ENCODE data around the gene XKR8. TPM values are rescaled to one million over a fixed set of nuclear protein-coding genes. Genes with fewer than 3 reads are reported as not detected.

Gene XKR8
- total RNA-seq = 1 to 10 TPM; 8.3 to 8.8 TPM
- 10 to 100 TPM in 2 of 3 donors, 1 to 10 TPM in 1; 7.2 to 14.4 (median 13.2) TPM for polyA plus RNA-seq
- 3.4 to 23.5 (median 9.7) reads per million in 6 experiments for total RNA-seq

- DNase-seq (peak; percentile 73 to 88 (median 82)), ATAC-seq (peak; percentile 98)
- no peaks in the 10 kb centered on the region for H3K9me3 Mint-ChIP-seq
- peaks cover 0 to 23% (median 0%) of the 10 kb centered on the region in 3 donors for H3K36me3 Mint-ChIP-seq
- peak within 1 kb of the TSS; percentile 84 to 96 (median 93) for H3K27ac Mint-ChIP-seq
- POLR2A ChIA-PET = interaction anchor here (0.6 to 4.0 kb wide), 16 partner anchors 8 to 290 kb away, joined by 3 to 20 read pairs (median 4); partner anchors contain the start of genes EYA3, FAM76A, PPP1R8 and THEMIS2
- H3K4me1 Mint-ChIP-seq = peaks cover 13 to 39% (median 21%) of the 10 kb centered on the region in 4 donors
- H3K4me3 Mint-ChIP-seq = peak within 1 kb of the TSS; percentile 79 to 90 (median 87)
- peaks cover 0 to 4% (median 0%) of the 10 kb centered on the region in 5 donors for H3K27me3 Mint-ChIP-seq
Measured at GRCh38 chr1:27959792-27960603, at the start of gene XKR8. XKR8 (plus strand) TSS chr1:27959973; CDS start chr1:27960070, 97 bp downstream.

- peaks cover 8 to 30% (median 22%) of the 10 kb centered on the region in 4 donors for H3K4me1 Mint-ChIP-seq
- H3K27me3 Mint-ChIP-seq = peaks cover 0 to under 1% (median 0%) of the 10 kb centered on the region in 5 donors
- H3K36me3 Mint-ChIP-seq = peaks cover 3 to 52% (median 5%) of the 10 kb centered on the region in 3 donors
- H3K9me3 Mint-ChIP-seq = peaks cover 0 to 5% (median 0%) of the 10 kb centered on the region in 9 donors
- H3K4me3 Mint-ChIP-seq = peak overlapping the region in 8 of 10 donors; percentile 4 to 63 (median 46)
- POLR2A ChIA-PET = interaction anchor here (0.9 to 1.4 kb wide), 2 partner anchors 35 to 176 kb away, joined by 3 to 5 read pairs; partner anchors contain the start of gene EYA3
- peak overlapping the region in 8 of 10 donors; percentile 18 to 85 (median 54) for H3K27ac Mint-ChIP-seq
- ATAC-seq (no peak), DNase-seq (no peak)
Measured at GRCh38 chr1:27912429-27912828, 47.3 kb upstream of the XKR8 start.

- ATAC-seq (no peak), DNase-seq (peak in 1 of 10 donors; percentile 17)
- H3K27me3 Mint-ChIP-seq = peaks cover 0 to 3% (median 0%) of the 10 kb centered on the region in 5 donors
- peaks cover 5 to 29% (median 21%) of the 10 kb centered on the region in 4 donors for H3K4me1 Mint-ChIP-seq
- peaks cover 0 to 5% (median 0%) of the 10 kb centered on the region in 9 donors for H3K9me3 Mint-ChIP-seq
- H3K27ac Mint-ChIP-seq = peak overlapping the region; percentile 95 to 99 (median 98)
- H3K4me3 Mint-ChIP-seq = peak overlapping the region; percentile 96 to 100 (median 99)
- POLR2A ChIA-PET = interaction anchor here (0.6 to 1.0 kb wide), 3 partner anchors 28 to 223 kb away, joined by 3 to 6 read pairs (median 3); no protein-coding TSS in a partner anchor
- H3K36me3 Mint-ChIP-seq = peaks cover 3 to 27% (median 5%) of the 10 kb centered on the region in 3 donors
Measured at GRCh38 chr1:27915082-27915575, 44.6 kb upstream of the XKR8 start.

GRCh38 chr1:27922272-27922671 is 37.5 kb upstream of the XKR8 start:
- H3K4me3 Mint-ChIP-seq = no peak overlapping the region
- DNase-seq (no peak), ATAC-seq (no peak)
- POLR2A ChIA-PET = no interaction called here
- H3K9me3 Mint-ChIP-seq = no peaks in the 10 kb centered on the region
- H3K27me3 Mint-ChIP-seq = peaks cover 0 to 3% (median 0%) of the 10 kb centered on the region in 5 donors
- no peaks in the 10 kb centered on the region for H3K4me1 Mint-ChIP-seq
- no peaks in the 10 kb centered on the region for H3K36me3 Mint-ChIP-seq
- no peak overlapping the region for H3K27ac Mint-ChIP-seq

- no peak for ATAC-seq
- no peak overlapping the region for H3K27ac Mint-ChIP-seq
Measured at GRCh38 chr1:27928216-27928954, 31.4 kb upstream of the XKR8 start.

GRCh38 chr1:27931184-27931583 is 28.6 kb upstream of the XKR8 start:
- no peaks in the 10 kb centered on the region for H3K9me3 Mint-ChIP-seq
- peaks cover 9 to 21% (median 11%) of the 10 kb centered on the region in 4 donors for H3K4me1 Mint-ChIP-seq
- no peaks in the 10 kb centered on the region for H3K36me3 Mint-ChIP-seq
- POLR2A ChIA-PET = no interaction called here
- H3K27ac Mint-ChIP-seq = no peak overlapping the region
- ATAC-seq (no peak), DNase-seq (no peak)
- no peak overlapping the region for H3K4me3 Mint-ChIP-seq
- H3K27me3 Mint-ChIP-seq = peaks cover 4 to 29% (median 12%) of the 10 kb centered on the region in 5 donors

More at GRCh38 chr1:27928216-27928954, 31.4 kb upstream of the XKR8 start:
- H3K27me3 Mint-ChIP-seq = peaks cover 0 to 15% (median 0%) of the 10 kb centered on the region in 5 donors
- H3K4me3 Mint-ChIP-seq = no peak overlapping the region
- H3K4me1 Mint-ChIP-seq = peaks cover 0 to 5% (median 1%) of the 10 kb centered on the region in 4 donors
- no peaks in the 10 kb centered on the region for H3K36me3 Mint-ChIP-seq
- DNase-seq = no peak
- no peaks in the 10 kb centered on the region for H3K9me3 Mint-ChIP-seq
- POLR2A ChIA-PET = no interaction called here

- POLR2A ChIA-PET = interaction anchor here (0.6 kb wide), 1 partner anchor 32 kb away, joined by 3 read pairs; no protein-coding TSS in a partner anchor
- no peak for DNase-seq
- Mint-ChIP-seq H3K27me3 (peaks cover 4 to 29% (median 12%) of the 10 kb centered on the region in 5 donors), H3K4me1 (peaks cover 9 to 21% (median 11%) of the 10 kb centered on the region in 4 donors), H3K27ac (no peak overlapping the region), H3K9me3 (no peaks in the 10 kb centered on the region), H3K36me3 (no peaks in the 10 kb centered on the region), H3K4me3 (no peak overlapping the region)
- ATAC-seq = no peak
Measured at GRCh38 chr1:27931759-27932158, 28.0 kb upstream of the XKR8 start.

GRCh38 chr1:27934818-27935549 is 24.8 kb upstream of the XKR8 start, which contains the start of gene SMPDL3B:
SMPDL3B (plus strand) TSS chr1:27935000; CDS start chr1:27935184, 184 bp downstream.
- ATAC-seq (peak; percentile 51 to 52), DNase-seq (no peak)
- no peaks in the 10 kb centered on the region for H3K36me3 Mint-ChIP-seq
- POLR2A ChIA-PET = interaction anchor here (0.6 kb wide), 1 partner anchor 70 kb away, joined by 4 read pairs; no protein-coding TSS in a partner anchor
- peaks cover 9 to 26% (median 11%) of the 10 kb centered on the region in 4 donors for H3K4me1 Mint-ChIP-seq
- no peaks in the 10 kb centered on the region for H3K9me3 Mint-ChIP-seq
- peaks cover 4 to 29% (median 12%) of the 10 kb centered on the region in 5 donors for H3K27me3 Mint-ChIP-seq
- peak within 1 kb of the TSS in 7 of 10 donors; percentile 0 to 85 (median 35) for H3K27ac Mint-ChIP-seq
- peak within 1 kb of the TSS in 9 of 10 donors; percentile 0 to 79 (median 63) for H3K4me3 Mint-ChIP-seq

GRCh38 chr1:27935721-27936120 is 24.1 kb upstream of the XKR8 start:
- ATAC-seq = no peak
- H3K27ac Mint-ChIP-seq = peak overlapping the region in 4 of 10 donors; percentile 0 to 85 (median 36)
- POLR2A ChIA-PET = no interaction called here

GRCh38 chr1:27936370-27936769 is 23.4 kb upstream of the XKR8 start:
- ATAC-seq (no peak), DNase-seq (no peak)
- no peaks in the 10 kb centered on the region for H3K36me3 Mint-ChIP-seq
- no peak overlapping the region for H3K4me3 Mint-ChIP-seq
- H3K9me3 Mint-ChIP-seq = no peaks in the 10 kb centered on the region
- POLR2A ChIA-PET = interaction anchor here (0.6 kb wide), 1 partner anchor 183 kb away, joined by 3 read pairs; no protein-coding TSS in a partner anchor
- H3K27ac Mint-ChIP-seq = peak overlapping the region in 1 of 10 donors; percentile 52
- H3K4me1 Mint-ChIP-seq = peaks cover 17 to 37% (median 19%) of the 10 kb centered on the region in 4 donors
- peaks cover 4 to 29% (median 12%) of the 10 kb centered on the region in 5 donors for H3K27me3 Mint-ChIP-seq

More at GRCh38 chr1:27935721-27936120, 24.1 kb upstream of the XKR8 start:
- H3K4me1 Mint-ChIP-seq = peaks cover 14 to 33% (median 17%) of the 10 kb centered on the region in 4 donors
- no peak for DNase-seq
- H3K4me3 Mint-ChIP-seq = peak overlapping the region in 4 of 10 donors; percentile 23 to 78 (median 60)
- H3K9me3 Mint-ChIP-seq = no peaks in the 10 kb centered on the region
- no peaks in the 10 kb centered on the region for H3K36me3 Mint-ChIP-seq
- H3K27me3 Mint-ChIP-seq = peaks cover 4 to 29% (median 12%) of the 10 kb centered on the region in 5 donors

GRCh38 chr1:27937524-27937836 is 22.3 kb upstream of the XKR8 start:
- Mint-ChIP-seq H3K9me3 (no peaks in the 10 kb centered on the region), H3K4me1 (peaks cover 17 to 38% (median 20%) of the 10 kb centered on the region in 4 donors), H3K27ac (no peak overlapping the region), H3K4me3 (no peak overlapping the region), H3K36me3 (no peaks in the 10 kb centered on the region), H3K27me3 (peaks cover 4 to 20% (median 12%) of the 10 kb centered on the region in 5 donors)
- no peak for ATAC-seq
- POLR2A ChIA-PET = no interaction called here
- DNase-seq = no peak

Measured in naive thymus-derived CD8-positive, alpha-beta T cell (primary cell).